Fibroblast of peridontal ligament (primary cell): ENCODE measurements around the gene ALK.
"Not testable (repeated sequence)": the region's sequence is repeated elsewhere in the genome, so short reads cannot be mapped to it uniquely, and the experiment has no call there.

Source experiments
- DNase-seq: peaks from one replicate; pipeline ENCODE4 v3.0.0-alpha.2; 2010; ENCODE audit errors: extremely low read depth

The ALK gene

DNA sequence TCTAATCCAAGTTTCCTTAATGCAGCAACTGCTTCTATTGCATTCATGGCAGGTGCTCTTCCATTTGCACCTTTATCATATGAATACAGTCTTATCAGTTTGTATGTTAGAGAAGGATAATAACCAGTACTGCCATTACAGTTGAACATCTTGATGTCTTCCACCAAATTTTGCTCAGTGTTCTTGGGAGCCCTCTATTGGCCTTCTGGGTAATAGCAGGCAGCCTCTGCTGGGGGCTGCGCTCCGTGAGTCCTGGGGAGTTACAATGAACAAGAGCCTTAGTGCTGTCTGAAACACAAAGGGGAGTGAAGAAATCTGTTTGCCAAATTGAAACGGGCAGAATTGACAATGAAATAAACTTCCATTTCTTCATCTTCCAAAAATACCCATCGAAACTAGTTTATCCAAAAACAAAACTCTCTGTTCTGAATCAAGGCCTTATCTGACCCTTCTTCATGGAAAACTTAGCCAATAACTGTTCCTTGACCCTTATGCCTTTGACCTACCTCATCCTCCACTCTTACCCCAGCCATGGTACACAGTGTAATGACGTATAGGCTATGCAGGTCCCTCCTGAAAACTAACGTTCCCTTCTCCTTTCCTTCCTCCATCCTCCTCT, 79.9 kb downstream of the ALK start:
- DNase-seq = peak; percentile 49

- DNase-seq = no peak
Measured at GRCh38 chr2:29839306-29839705, 82.1 kb downstream of the ALK start.

DNA sequence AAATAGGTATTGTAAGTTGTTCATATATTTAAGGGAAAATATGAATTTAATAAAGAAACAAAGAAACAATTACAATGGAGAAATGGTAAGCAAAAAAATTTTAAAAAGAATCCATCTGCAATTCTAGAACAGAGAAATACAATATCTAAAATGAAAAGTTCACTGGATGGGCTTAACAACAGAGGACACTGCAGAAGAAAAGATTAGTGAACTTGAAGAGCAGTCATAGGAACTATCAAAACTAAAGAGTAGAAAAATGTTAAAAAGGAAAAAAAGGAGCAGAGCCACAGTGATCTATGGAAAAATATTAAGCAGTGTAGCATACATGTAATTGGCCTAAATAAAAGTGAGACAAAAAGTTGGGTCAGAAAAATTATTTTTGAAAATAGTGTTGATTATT, 83.5 kb downstream of the ALK start:
- DNase-seq = no peak

GRCh38 chr2:29834624-29835023, 86.8 kb downstream of the ALK start:
- DNase-seq = no peak

- no peak for DNase-seq
Measured at GRCh38 chr2:29834036-29834540, 87.3 kb downstream of the ALK start.

DNA sequence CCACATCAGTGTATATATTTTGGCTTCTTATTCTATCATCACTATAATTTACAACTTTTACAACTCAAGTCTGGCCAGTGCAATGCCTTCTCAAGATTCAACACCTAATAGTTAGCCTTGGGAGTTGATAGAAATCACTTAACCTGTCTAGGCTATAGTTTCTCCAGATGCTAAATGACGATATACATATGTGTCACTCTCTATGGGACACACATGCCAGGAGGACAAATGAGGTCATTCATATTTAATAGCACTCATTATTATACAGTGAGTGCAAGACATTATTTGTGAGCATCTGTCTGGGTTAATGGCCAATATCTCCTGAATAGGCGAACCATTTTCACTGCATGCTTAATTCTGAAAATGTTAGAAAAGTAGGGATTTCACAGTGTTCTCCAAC, 89.8 kb downstream of the ALK start:
- no peak for DNase-seq

GRCh38 chr2:29829841-29830240, 91.5 kb downstream of the ALK start:
- no peak for DNase-seq

- DNase-seq = not testable (repeated sequence)
Measured at GRCh38 chr2:29824145-29824544, 97.2 kb downstream of the ALK start.

DNA sequence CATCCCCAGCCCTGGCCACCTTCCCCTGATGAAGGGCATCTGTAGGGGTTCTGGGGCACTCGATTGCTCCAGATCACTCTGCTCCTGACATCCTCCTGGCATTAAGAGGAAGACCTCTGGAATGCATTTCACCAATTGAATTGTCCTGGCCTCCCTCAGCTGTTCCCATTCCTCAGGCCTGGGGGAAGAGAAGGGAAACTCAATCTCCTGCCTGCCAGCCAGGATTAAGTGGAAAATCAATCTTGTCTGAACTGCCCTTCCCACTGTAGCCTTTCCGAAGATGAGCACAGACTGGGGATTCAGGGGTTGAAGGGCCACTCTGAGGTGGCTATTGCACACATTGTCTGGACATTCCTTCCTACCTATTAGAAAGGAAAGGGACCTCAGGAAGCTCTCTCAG, 99.8 kb downstream of the ALK start:
- no peak for DNase-seq

GRCh38 chr2:29819570-29819969, 101.8 kb downstream of the ALK start:
- no peak for DNase-seq

DNA sequence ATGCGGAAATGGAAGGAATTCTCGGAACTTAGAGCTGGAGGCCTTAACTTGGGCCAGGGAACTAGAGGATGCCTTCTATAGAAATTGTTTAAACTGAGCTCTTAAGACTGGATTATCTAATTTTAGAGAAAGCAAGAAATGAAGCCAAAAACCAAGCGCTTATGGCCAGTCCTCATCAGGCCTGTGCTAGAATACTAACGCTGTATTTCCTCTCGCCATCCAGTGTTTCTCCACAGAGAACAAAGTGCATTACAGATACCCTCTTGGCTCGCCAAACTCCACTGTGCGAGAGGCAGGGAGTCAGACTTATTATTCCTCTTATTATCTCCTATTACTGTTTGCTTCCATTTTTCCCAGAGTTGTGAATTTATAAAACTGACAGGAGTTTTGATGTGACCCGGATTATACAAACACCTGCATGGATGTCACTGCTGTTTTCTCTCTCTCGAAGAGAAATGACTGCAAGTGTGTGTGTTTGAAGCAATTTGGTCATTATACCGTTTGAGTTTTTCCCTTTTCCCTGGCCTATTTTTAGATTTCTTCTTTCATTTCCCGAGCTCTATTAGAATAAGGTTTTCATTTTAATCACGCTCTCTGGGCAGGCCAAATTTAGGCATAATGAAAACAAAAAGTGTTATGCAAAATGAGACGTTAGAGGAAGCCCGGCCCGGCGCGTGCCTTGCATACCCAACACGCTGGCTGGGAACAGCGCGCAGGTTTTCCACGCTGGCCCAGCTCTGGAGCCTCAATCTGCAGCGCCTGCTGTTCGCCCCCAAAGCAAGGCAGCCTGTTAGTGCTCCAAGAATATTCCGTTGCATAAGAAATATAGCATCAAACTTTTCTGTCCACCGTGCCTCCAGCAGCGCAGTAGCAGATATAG, 103.3 kb downstream of the ALK start:
- DNase-seq = no peak

DNA sequence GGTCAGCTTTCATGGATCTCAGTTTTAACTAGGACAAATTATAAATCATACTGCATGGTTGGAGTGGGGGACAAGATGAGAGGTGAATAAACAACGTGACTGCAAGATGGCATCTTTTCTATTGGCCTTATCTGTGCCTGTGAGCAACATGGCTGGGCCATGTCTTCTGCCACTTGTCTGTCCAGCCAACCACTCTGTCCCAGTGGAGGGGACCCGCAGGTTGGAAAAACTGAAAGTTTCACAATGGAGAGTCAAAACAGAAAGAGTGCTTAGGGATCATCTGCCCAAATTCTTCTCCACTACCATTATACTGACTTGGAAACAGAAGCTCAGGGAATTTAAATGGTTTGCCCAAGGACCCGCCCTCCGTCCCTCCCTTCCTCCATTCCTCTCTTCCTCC, 104.1 kb downstream of the ALK start:
- no peak for DNase-seq

DNA sequence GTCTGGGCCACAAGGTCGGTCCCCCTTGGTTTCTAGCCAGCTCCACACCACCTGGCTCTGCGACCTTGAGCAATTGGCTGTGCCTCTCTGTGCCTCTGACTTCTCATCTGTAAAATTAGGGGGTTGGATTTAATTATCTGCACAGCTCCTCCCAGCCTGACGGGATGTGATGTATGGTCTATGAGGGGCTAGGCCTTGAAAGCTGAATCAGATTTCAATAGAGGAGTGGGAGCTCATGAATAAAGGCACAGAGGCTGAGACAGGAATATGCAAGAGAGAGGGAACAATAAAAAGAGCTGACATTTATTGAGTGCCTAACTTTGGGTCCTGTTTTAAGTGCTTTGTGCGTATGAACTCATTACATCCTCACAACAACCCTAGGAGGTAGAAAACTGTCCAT, 104.7 kb downstream of the ALK start:
- DNase-seq = no peak

DNA sequence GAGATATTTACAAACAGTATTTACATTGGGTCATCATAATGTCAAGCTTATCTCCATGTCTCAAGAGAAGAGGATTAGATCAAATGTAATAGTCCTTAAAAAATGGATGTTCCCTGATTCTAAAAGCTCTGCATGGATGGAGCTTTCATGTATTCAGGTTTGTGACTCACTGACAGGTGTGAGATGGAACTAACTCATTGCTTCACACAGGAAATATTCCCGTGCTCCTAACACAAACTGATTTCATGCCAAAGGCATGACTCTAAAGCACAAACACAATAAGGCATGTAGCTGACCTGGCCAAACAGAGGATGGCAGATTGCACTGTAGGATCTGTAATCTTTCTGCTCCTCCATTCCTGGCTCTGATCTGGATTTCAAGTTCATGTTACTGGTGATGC, 110.0 kb downstream of the ALK start:
- DNase-seq = no peak

DNA sequence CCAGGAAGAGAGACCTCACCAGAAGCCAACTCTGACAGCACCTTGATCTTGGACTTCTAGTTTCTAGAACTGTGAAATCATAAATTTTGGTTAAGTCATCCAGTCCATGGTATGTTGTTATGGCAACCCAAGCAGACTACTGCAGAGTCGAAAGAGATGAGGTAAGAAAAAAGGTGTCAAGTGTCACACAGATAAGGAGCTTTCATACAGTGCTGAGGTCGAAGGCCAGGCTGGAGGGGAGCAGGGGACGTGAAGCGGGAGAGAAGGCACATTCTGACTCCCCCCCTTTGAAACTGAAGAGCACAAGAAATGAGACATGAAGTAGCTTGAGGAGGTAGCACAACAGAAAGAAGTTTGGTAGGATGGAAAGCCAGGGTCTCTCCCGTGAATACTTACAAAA, 110.4 kb downstream of the ALK start:
- DNase-seq = no peak

- DNase-seq = no peak
Measured at GRCh38 chr2:29808321-29808720, 113.1 kb downstream of the ALK start.

- DNase-seq = no peak
Measured at GRCh38 chr2:29807082-29807481, 114.3 kb downstream of the ALK start.

DNA sequence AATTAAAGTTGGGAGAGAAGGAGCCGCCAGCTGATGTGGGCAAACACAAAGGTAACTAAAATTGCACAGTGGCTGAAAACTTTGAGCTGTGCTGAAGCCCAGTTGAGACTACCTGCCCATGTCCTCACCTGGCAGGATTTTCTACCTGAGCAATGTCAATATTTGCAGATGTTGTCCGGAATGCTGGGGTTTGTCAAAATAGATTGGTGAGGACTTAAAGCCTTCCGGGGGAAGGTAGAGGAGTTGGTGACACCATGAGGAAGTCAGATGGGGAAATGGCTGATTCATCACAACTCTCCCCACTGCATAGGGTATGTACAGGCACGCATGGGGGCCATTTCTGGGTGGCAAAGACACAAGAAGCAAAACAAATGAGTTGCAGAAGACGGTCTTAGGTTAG, 114.9 kb downstream of the ALK start:
- no peak for DNase-seq

GRCh38 chr2:29804671-29805070, 116.7 kb downstream of the ALK start:
- DNase-seq = no peak

- no peak for DNase-seq
Measured at GRCh38 chr2:29803537-29803936, 117.8 kb downstream of the ALK start.

DNA sequence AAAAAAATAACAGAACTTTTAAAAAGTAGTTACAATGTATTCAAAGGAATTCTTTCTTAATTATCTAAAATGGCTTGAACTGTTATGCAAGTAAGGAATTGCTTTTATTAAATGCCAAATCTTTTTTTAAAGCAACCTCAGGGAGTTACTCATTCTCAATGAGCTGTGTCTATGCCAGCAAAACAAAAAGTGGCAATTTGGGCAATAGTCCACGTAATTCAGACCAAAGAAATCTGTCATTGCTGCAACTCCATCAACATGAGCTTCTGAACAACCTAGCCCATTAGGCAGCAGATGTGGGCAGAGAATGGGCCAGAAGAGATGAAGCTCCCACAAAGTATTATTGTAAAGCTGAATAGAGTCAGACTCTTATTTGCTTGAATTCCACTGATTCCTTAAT, 118.4 kb downstream of the ALK start:
- DNase-seq = peak; percentile 2

GRCh38 chr2:29799628-29800027, 121.8 kb downstream of the ALK start:
- DNase-seq = no peak

DNA sequence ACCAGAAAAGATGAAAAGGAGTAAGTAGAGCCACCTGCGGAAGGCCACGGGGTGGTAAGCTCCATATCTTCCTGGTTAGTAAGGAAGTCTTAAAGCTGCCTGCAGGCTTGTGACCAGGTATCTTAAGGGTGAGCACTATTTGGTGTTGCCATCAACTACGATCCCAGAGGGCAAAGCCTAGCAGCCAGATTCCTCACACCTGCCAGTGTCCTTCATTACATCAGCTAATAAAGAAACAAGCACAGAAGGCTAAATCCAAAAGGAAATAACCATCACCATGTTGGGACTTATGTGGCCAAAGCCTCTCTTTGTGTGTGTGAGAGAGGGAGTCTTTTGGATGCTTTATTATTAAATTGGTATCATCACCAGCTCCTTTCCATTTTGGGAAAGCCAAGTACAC, 123.5 kb downstream of the ALK start:
- DNase-seq = no peak
